Breast epithelium (tissue), 3 donors: ENCODE measurements around the gene HSD11B1.

ENCODE experiments used
- POLR2A ChIP-seq: fragments of 450-650 bp; IDR thresholded peaks from one replicate; pipeline ENCODE4 v1.6.1; 2016; ENCODE audit warnings: antibody characterized with exemption, mild to moderate bottlenecking, moderate library complexity
- POLR2AphosphoS5 ChIP-seq, 3 donors: sonication (generic); formaldehyde crosslinking; IDR thresholded peaks; one replicate each; pipeline ENCODE4 v1.6.1; 2017; ENCODE audit warnings: antibody characterized with exemption in 3 of 3
- TF ChIP-seq, protein P1 (sequence below), 3 donors: fragments of 450-650 bp; IDR thresholded peaks; one replicate each; pipeline ENCODE4 v1.5.1; 2016 to 2017; ENCODE audit warnings: antibody characterized with exemption in 3 of 3, mild to moderate bottlenecking in 3 of 3, moderate library complexity in 3 of 3

- TF ChIP-seq, protein P1, sequence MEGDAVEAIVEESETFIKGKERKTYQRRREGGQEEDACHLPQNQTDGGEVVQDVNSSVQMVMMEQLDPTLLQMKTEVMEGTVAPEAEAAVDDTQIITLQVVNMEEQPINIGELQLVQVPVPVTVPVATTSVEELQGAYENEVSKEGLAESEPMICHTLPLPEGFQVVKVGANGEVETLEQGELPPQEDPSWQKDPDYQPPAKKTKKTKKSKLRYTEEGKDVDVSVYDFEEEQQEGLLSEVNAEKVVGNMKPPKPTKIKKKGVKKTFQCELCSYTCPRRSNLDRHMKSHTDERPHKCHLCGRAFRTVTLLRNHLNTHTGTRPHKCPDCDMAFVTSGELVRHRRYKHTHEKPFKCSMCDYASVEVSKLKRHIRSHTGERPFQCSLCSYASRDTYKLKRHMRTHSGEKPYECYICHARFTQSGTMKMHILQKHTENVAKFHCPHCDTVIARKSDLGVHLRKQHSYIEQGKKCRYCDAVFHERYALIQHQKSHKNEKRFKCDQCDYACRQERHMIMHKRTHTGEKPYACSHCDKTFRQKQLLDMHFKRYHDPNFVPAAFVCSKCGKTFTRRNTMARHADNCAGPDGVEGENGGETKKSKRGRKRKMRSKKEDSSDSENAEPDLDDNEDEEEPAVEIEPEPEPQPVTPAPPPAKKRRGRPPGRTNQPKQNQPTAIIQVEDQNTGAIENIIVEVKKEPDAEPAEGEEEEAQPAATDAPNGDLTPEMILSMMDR (IDR thresholded peaks at IDR 0.05): no peak
- TF ChIP-seq POLR2A: no peak
- no peak for TF ChIP-seq POLR2AphosphoS5 (IDR thresholded peaks at IDR 0.05)
Observed at GRCh38 chr1:209655411-209656231, 49.0 kb upstream of the HSD11B1 start.
